Left lung (tissue), 10 donors: ENCODE results near the gene USP31. TPM values are rescaled to one million over a fixed set of nuclear protein-coding genes. Genes with fewer than 3 reads are reported as not detected.

ENCODE experiments used
- ATAC-seq: fragments of 200-7000 bp; cut with Tn5 transposase; one replicate; pipeline ENCODE4 v1.9.1; 2020; ENCODE audit warnings: moderate library complexity
- DNase-seq, 4 donors: peaks; one replicate each; pipeline ENCODE4 v3.0.0-alpha.2; 2013 to 2020
- H3K27ac ChIP-seq, 2 donors: fragments of 200-600 bp; sonication (generic) in 1 of 2; one replicate each; pipeline versions ENCODE4 v1.5.0 to v1.8.0; 2020 to 2021
- H3K27me3 ChIP-seq, 2 donors: fragments of 200-600 bp; sonication (generic) in 1 of 2; one replicate each; pipeline versions ENCODE4 v1.5.0 to v1.8.0; 2020 to 2021
- H3K36me3 ChIP-seq, 2 donors: fragments of 200-600 bp; sonication (generic) in 1 of 2; one replicate each; pipeline versions ENCODE4 v1.5.0 to v1.8.0; 2020 to 2021
- H3K4me1 ChIP-seq, 2 donors: fragments of 200-600 bp; one replicate each; pipeline ENCODE4 v1.8.0; 2021
- H3K4me3 ChIP-seq, 2 donors: fragments of 200-600 bp; sonication (generic) in 1 of 2; one replicate each; pipeline versions ENCODE4 v1.5.0 to v1.8.0; 2020 to 2021; ENCODE audit warnings: mild to moderate bottlenecking in 1 of 2
- H3K9me3 ChIP-seq, 2 donors: fragments of 200-600 bp; sonication (generic) in 1 of 2; one replicate each; pipeline versions ENCODE4 v1.5.0 to v1.8.0; 2020 to 2021
- intact Hi-C, 2 donors: fragments of 100-400 bp; cut with DNase I; formaldehyde crosslinking; loops; one replicate each; pipeline versions ENCODE4 v1.11.2 to v1.14.2; 2022
- polyA plus RNA-seq, 6 donors: library from polyadenylated mRNA; unstranded; fragments of 120-200 nt; gene quantifications; one replicate each; pipeline ENCODE4 v1.2.1, GENCODE V29; 2013; ENCODE audit not compliant: insufficient read length in 6 of 6
- total RNA-seq, 2 donors: library from RNA; stranded (reverse); fragmentation: NEBNext Ultra II Directional; extraction: Animal tissue kit (Norgen Biotek cat#: 25700); gene quantifications; one replicate each; pipeline ENCODE4 v1.2.1, GENCODE V29; 2021
- TF ChIP-seq, protein P1 (sequence below), 2 donors: fragments of 200-600 bp; sonication (generic) in 1 of 2; IDR thresholded peaks; one replicate each; pipeline versions ENCODE4 v1.5.0 to v1.8.0; 2021; ENCODE audit warnings: antibody characterized with exemption in 2 of 2
- donor health status: DM: no; HTN: yes; CAD: no.
- donor health status: DM: no; HTN: no; CAD: no.

USP31 gene
- total and polyA plus RNA-seq, 8 donors = 8.7 to 17.7 (median 9.8) TPM

DNA sequence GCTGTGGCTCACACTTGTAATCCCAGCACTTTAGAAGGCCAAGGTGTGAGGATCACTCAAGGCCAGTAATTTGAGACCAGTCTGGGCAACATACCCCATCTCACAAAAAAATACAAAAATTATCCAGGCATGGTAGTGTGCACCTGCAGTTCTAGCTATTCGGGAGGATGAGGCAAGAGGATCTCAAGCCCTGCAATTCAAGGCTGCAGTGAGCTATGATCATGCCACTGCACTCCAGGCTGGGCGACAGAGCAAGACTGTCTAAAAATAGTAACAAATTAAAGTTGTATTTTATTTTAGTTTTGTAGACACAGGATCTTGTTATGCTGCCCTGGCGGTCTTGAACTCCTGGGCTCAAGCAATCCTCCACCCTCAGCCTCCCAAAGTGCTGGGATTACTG, 18.2 kb downstream of the USP31 start:
- Histone ChIP-seq H3K4me3 (no peak overlapping the region), H3K27ac (peak overlapping the region in 1 of 2 donors; percentile 35), H3K4me1 (peaks cover 6 to 10% of the 10 kb centered on the region in 2 donors), H3K27me3 (no peaks in the 10 kb centered on the region), H3K36me3 (no peaks in the 10 kb centered on the region), H3K9me3 (peaks cover 0 to 3% of the 10 kb centered on the region in 2 donors)
- no peak for ATAC-seq
- TF ChIP-seq, protein P1, sequence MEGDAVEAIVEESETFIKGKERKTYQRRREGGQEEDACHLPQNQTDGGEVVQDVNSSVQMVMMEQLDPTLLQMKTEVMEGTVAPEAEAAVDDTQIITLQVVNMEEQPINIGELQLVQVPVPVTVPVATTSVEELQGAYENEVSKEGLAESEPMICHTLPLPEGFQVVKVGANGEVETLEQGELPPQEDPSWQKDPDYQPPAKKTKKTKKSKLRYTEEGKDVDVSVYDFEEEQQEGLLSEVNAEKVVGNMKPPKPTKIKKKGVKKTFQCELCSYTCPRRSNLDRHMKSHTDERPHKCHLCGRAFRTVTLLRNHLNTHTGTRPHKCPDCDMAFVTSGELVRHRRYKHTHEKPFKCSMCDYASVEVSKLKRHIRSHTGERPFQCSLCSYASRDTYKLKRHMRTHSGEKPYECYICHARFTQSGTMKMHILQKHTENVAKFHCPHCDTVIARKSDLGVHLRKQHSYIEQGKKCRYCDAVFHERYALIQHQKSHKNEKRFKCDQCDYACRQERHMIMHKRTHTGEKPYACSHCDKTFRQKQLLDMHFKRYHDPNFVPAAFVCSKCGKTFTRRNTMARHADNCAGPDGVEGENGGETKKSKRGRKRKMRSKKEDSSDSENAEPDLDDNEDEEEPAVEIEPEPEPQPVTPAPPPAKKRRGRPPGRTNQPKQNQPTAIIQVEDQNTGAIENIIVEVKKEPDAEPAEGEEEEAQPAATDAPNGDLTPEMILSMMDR (IDR thresholded peaks at IDR 0.05) = no peak
- intact Hi-C loops = no loop called here
- DNase-seq = no peak

DNA sequence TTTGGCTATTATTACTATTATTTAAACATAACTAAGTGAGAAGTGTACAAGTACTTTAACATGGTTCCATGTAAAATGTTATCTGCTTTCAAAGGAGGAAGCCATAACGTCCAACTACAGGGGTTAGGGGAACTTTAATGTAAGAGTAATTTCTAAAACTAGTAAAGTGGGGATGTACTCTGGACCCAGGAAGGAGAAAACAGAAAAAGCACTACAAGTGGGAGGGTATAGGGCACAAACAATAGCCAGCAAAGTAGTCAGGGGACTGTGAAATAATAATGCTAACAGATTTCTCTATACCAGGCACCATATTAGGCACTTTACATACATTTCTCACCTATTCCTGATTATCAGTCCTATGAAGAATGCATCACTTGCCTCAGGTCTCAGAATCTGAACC, 19.6 kb downstream of the USP31 start:
- intact Hi-C loops = no loop called here
- no peaks in the 10 kb centered on the region for H3K27me3 ChIP-seq
- H3K4me1 ChIP-seq = peaks cover 14 to 21% of the 10 kb centered on the region in 2 donors
- H3K4me3 ChIP-seq = no peak overlapping the region
- H3K9me3 ChIP-seq = no peaks in the 10 kb centered on the region
- no peak for DNase-seq
- H3K36me3 ChIP-seq = no peaks in the 10 kb centered on the region
- no peak for ATAC-seq
- no peak overlapping the region for H3K27ac ChIP-seq
- TF ChIP-seq, protein P1 (IDR thresholded peaks at IDR 0.05) = no peak

DNA sequence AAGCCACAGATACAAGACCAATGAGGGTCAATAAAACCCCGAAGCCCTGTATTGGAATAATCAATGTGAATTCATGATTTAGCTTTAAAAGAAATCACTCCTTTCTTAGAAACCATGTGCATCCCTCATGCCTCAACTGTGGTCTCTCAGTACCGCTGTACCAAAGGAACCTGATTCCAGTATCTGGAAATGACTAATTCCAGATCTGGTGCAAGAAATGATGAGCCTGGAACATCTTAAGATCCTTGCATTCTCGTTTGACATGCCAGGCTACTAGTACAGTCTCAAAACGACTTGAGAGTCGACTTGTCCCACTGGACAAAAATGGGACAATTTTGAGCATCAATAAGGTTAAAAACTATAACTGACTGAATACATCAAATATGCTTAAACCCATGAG, 21.2 kb downstream of the USP31 start:
- no peak for ATAC-seq
- no peaks in the 10 kb centered on the region for H3K36me3 ChIP-seq
- TF ChIP-seq, protein P1 (IDR thresholded peaks at IDR 0.05) = no peak

DNA sequence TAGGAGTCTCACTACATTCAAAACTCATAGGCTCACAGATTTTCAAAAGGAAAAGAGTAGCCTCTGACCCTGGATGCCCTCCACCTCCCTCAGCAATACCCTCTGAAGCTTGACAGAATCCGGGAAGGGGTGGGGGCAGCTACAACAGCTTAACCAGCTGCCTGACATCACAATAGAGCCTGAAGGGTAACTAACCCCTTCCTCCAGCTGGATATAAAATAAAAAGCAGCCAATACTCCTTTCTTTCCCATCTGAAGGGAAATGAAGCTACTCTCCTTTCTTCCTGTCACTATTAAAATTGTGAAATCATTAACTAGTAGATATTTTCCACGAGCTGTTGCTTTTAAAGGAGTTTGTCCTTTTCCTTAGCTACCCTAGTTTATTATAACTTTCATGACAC, 24.0 kb downstream of the USP31 start:
- Histone ChIP-seq H3K4me3 (no peak overlapping the region), H3K9me3 (no peaks in the 10 kb centered on the region), H3K36me3 (no peaks in the 10 kb centered on the region), H3K4me1 (peaks cover 12 to 17% of the 10 kb centered on the region in 2 donors), H3K27ac (peak overlapping the region in 1 of 2 donors; percentile 29), H3K27me3 (no peaks in the 10 kb centered on the region)
- no peak for DNase-seq
- intact Hi-C loops = no loop called here
- no peak for ATAC-seq
- TF ChIP-seq, protein P1 (IDR thresholded peaks at IDR 0.05) = no peak

More for the DNA sequence above, 21.2 kb downstream of the USP31 start:
- Histone ChIP-seq H3K27ac (no peak overlapping the region), H3K27me3 (no peaks in the 10 kb centered on the region), H3K4me1 (peaks cover 14 to 22% of the 10 kb centered on the region in 2 donors), H3K9me3 (no peaks in the 10 kb centered on the region), H3K4me3 (no peak overlapping the region)
- DNase-seq = no peak
- intact Hi-C loops = no loop called here

DNA sequence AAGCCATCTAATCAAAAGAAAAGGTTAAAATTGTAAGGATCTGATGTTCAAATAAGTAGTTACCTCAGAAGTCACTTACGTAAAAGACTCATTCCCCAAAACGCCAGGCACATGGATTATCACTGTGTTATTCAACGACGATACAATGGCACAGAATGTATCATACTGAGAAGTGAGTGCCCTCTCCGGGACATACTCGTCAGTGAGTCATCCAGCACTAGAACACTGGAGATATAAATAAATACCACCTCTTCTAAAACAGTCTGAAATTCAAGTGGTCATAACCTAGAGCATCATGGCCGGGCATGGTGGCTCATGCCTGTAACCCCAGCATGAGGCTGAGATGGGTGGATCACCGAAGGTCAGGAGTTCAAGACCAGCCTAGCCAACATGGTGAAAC, 24.9 kb downstream of the USP31 start:
- H3K4me1 ChIP-seq = peaks cover 12 to 17% of the 10 kb centered on the region in 2 donors
- TF ChIP-seq, protein P1 (IDR thresholded peaks at IDR 0.05) = no peak
- ATAC-seq (peak; percentile 77), DNase-seq (no peak)
- no peak overlapping the region for H3K4me3 ChIP-seq
- H3K9me3 ChIP-seq = no peaks in the 10 kb centered on the region
- intact Hi-C loops = no loop called here
- H3K27ac ChIP-seq = no peak overlapping the region
- no peaks in the 10 kb centered on the region for H3K27me3 ChIP-seq
- H3K36me3 ChIP-seq = no peaks in the 10 kb centered on the region
